Thyroid gland (tissue), 4 donors: Measurements from ENCODE around the gene GALNT14.

Experiments used
- CTCF ChIP-seq, 6 experiments: fragments of 200-600 bp in 3 of 6; fragments of 450-650 bp in 3 of 6; sonication (generic) in 3 of 6; IDR thresholded peaks; one replicate each; pipeline ENCODE4 v1.5.1; 2016 to 2019; ENCODE audit warnings: antibody characterized with exemption in 6 of 6, mild to moderate bottlenecking in 2 of 6, inconsistent platforms in 1 of 6, moderate library complexity in 1 of 6
- POLR2A ChIP-seq, 2 donors: fragments of 450-650 bp; IDR thresholded peaks; one replicate each; pipeline ENCODE4 v1.6.1; 2017; ENCODE audit warnings: antibody characterized with exemption in 2 of 2, mild to moderate bottlenecking in 2 of 2, moderate library complexity in 1 of 2

GRCh38 chr2:30994227-30995056 is 143.8 kb downstream of the GALNT14 start:
- no peak for TF ChIP-seq POLR2A (IDR thresholded peaks at IDR 0.05)
- TF ChIP-seq CTCF (IDR thresholded peaks at IDR 0.05), result no peak
